MM.1S (cell line): ENCODE measurements around the gene RBM46.
"Not testable (repeated sequence)": the region's sequence is repeated elsewhere in the genome, so short reads cannot be mapped to it uniquely, and the experiment has no call there.

Experiments used
- DNase-seq: peaks from one replicate; pipeline ENCODE4 v3.0.0-alpha.2; 2015
- H2AFZ ChIP-seq: fragments of 300-600 bp; sonication (generic); 2 replicates; pipeline ENCODE4 v1.6.0; 2016; ENCODE audit warnings: antibody characterized with exemption, low read length
- H3F3A ChIP-seq: fragments of 300-600 bp; sonication (generic); 2 replicates; pipeline ENCODE4 v1.6.1; 2016; ENCODE audit warnings: mild to moderate bottlenecking, antibody characterized with exemption, low read length, moderate library complexity, mixed read lengths; ENCODE audit not compliant: insufficient read depth
- H3K27ac ChIP-seq: fragments of 300-600 bp; sonication (generic); 2 replicates; pipeline ENCODE4 v1.5.1; 2016; ENCODE audit warnings: mild to moderate bottlenecking, low read length
- H3K27me3 ChIP-seq: fragments of 300-600 bp; sonication (generic); replicated peaks from 2 replicates; pipeline ENCODE4 v1.6.0; 2016; ENCODE audit warnings: low read length; ENCODE audit not compliant: insufficient read depth
- H3K36me3 ChIP-seq: fragments of 300-600 bp; sonication (generic); replicated peaks from 2 replicates; pipeline ENCODE4 v1.6.1; 2016; ENCODE audit warnings: mild to moderate bottlenecking, low read length, mixed read lengths; ENCODE audit not compliant: insufficient read depth
- H3K4me1 ChIP-seq: fragments of 300-600 bp; sonication (generic); 2 replicates; pipeline ENCODE4 v1.6.1; 2016; ENCODE audit warnings: low read length, mixed read lengths
- H3K4me2 ChIP-seq: fragments of 300-600 bp; sonication (generic); 2 replicates; pipeline ENCODE4 v1.6.0; 2016; ENCODE audit warnings: low read depth, low read length
- H3K4me3 ChIP-seq: fragments of 300-600 bp; sonication (generic); 2 replicates; pipeline ENCODE4 v1.5.1; 2016; ENCODE audit warnings: low read length, mixed read lengths
- H3K79me2 ChIP-seq: fragments of 300-600 bp; sonication (generic); 2 replicates; pipeline ENCODE4 v1.6.1; 2016; ENCODE audit warnings: mixed run types, low read length, mixed read lengths
- H3K9ac ChIP-seq: fragments of 300-600 bp; sonication (generic); 2 replicates; pipeline ENCODE4 v1.6.1; 2016; ENCODE audit warnings: low read length, mixed read lengths
- H3K9me2 ChIP-seq: fragments of 300-600 bp; sonication (generic); replicated peaks from 2 replicates; pipeline ENCODE4 v1.6.1; 2016; ENCODE audit warnings: mild to moderate bottlenecking, low read length, mixed read lengths; ENCODE audit not compliant: insufficient read depth
- H3K9me3 ChIP-seq: fragments of 300-600 bp; sonication (generic); replicated peaks from 2 replicates; pipeline ENCODE4 v1.6.1; 2016; ENCODE audit warnings: mild to moderate bottlenecking, low read length, mixed read lengths; ENCODE audit not compliant: insufficient read depth
- H4K20me1 ChIP-seq: fragments of 300-600 bp; sonication (generic); 2 replicates; pipeline ENCODE4 v1.6.1; 2016; ENCODE audit warnings: mild to moderate bottlenecking, low read length, moderate library complexity, mixed read lengths; ENCODE audit not compliant: insufficient read depth
- EZH2 ChIP-seq: fragments of 300-600 bp; sonication (generic); optimal IDR thresholded peaks from 2 replicates; pipeline ENCODE3; 2017; ENCODE audit warnings: low read depth, mild to moderate bottlenecking, antibody characterized with exemption, low read length, mixed read lengths
- EZH2phosphoT487 ChIP-seq: fragments of 300-600 bp; sonication (generic); IDR thresholded peaks from 2 replicates; pipeline ENCODE4 v1.6.1; 2018; ENCODE audit warnings: antibody characterized with exemption, low read length
- TF ChIP-seq, protein P1 (sequence below): fragments of 300-600 bp; sonication (generic); IDR thresholded peaks from 2 replicates; pipeline ENCODE4 v1.5.1; 2016; ENCODE audit warnings: antibody characterized with exemption, low read length, mixed read lengths

The RBM46 gene

DNA sequence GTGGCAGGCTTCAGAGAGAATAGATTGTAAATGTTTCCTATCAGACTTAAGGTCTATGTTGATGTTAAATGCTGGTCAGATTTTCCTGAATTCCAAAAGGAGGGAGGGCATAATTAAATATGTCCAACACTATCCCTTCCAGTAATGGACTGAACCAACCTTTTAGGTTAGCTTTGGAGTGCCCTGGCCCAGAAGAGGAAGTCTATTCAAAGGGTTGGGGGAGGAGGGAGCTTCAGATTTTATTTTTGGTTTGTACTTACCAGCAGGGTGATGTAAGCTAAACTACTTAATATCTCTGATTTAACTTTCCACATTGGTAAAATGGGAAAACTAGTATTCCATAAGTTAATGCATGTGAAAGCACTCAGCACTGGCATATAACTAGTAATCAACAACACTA is 91.1 kb downstream of the RBM46 start:
- Histone ChIP-seq H4K20me1 (no peaks in the 10 kb centered on the region), H3K9ac (no peak overlapping the region), H3F3A (no peaks in the 10 kb centered on the region), H3K9me2 (no peaks in the 10 kb centered on the region), H2AFZ (no peak overlapping the region), H3K4me1 (no peaks in the 10 kb centered on the region), H3K79me2 (no peaks in the 10 kb centered on the region), H3K4me3 (no peak overlapping the region), H3K27ac (no peak overlapping the region), H3K4me2 (no peak overlapping the region), H3K36me3 (no peaks in the 10 kb centered on the region), H3K27me3 (no peaks in the 10 kb centered on the region), H3K9me3 (no peaks in the 10 kb centered on the region)
- TF ChIP-seq, protein P1, sequence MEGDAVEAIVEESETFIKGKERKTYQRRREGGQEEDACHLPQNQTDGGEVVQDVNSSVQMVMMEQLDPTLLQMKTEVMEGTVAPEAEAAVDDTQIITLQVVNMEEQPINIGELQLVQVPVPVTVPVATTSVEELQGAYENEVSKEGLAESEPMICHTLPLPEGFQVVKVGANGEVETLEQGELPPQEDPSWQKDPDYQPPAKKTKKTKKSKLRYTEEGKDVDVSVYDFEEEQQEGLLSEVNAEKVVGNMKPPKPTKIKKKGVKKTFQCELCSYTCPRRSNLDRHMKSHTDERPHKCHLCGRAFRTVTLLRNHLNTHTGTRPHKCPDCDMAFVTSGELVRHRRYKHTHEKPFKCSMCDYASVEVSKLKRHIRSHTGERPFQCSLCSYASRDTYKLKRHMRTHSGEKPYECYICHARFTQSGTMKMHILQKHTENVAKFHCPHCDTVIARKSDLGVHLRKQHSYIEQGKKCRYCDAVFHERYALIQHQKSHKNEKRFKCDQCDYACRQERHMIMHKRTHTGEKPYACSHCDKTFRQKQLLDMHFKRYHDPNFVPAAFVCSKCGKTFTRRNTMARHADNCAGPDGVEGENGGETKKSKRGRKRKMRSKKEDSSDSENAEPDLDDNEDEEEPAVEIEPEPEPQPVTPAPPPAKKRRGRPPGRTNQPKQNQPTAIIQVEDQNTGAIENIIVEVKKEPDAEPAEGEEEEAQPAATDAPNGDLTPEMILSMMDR: no peak
- no peak for TF ChIP-seq EZH2phosphoT487
- no peak for TF ChIP-seq EZH2
- no peak for DNase-seq

DNA sequence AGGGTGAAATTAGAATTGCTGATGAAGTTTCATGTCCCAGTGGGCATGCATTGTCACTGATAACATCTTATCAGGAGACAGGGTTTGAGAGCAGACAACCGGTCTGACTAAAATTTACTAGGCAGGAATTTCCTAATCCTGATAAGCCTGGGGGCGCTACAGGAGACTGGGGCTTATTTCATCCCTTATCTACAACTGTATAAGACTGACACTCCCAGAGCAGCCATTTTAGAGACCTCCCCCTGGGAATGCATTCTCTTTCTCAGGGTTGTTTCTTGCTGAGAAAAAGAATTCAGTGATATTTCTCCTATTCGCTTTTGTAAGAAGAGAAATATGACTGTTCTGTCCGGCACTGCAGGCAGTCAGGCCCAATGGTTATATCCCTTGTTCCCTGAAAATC is 93.0 kb downstream of the RBM46 start:
- not testable (repeated sequence) for H3K9me3 ChIP-seq, H3K9me2 ChIP-seq, H2AFZ ChIP-seq, H3K27ac ChIP-seq, DNase-seq, H3K4me1 ChIP-seq, H3K27me3 ChIP-seq, H4K20me1 ChIP-seq, H3K9ac ChIP-seq, H3K79me2 ChIP-seq, H3F3A ChIP-seq, H3K36me3 ChIP-seq, H3K4me3 ChIP-seq, H3K4me2 ChIP-seq

DNA sequence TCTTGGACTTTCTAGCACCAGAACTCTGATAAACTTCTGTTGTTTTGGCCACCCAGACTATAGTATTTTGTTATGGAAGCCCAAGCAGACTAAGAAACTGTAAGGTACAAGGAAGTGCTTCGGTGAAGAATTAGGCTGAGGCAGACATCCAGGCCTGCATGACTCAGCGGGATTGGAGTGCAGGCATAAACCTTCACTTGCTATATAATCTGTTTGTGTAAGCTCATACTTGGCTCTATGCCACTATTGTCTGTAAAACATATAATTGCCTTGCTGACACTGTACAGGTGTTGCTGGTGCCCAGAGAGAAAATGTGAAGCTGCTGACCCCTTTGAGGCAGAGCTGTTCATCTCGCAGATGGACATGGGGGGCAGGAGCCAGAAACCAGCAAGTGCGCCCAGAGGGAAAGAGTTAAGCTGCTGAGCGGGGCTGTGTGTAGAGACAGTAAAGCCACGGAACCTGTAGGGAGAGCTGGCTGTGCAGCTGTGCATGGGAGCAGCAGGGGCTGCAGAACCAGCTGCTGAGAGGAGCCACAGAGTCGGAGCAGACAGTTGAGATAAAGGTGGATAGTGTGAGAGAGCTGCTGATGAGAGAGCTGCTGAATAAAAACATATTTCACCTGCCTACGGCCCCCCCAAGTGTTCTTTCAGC is 96.2 kb downstream of the RBM46 start:
- TF ChIP-seq, protein P1: no peak
- no peak for TF ChIP-seq EZH2
- TF ChIP-seq EZH2phosphoT487: no peak
- H3K9ac ChIP-seq: no peak overlapping the region
- no peak for DNase-seq
- no peak overlapping the region for H3K27ac ChIP-seq
- no peaks in the 10 kb centered on the region for H3K9me2 ChIP-seq
- no peaks in the 10 kb centered on the region for H3K79me2 ChIP-seq
- H3K4me3 ChIP-seq: no peak overlapping the region
- H3K36me3 ChIP-seq: no peaks in the 10 kb centered on the region
- no peaks in the 10 kb centered on the region for H3K9me3 ChIP-seq
- no peaks in the 10 kb centered on the region for H3K27me3 ChIP-seq
- H4K20me1 ChIP-seq: no peaks in the 10 kb centered on the region
- H2AFZ ChIP-seq: no peak overlapping the region
- no peaks in the 10 kb centered on the region for H3K4me1 ChIP-seq
- H3F3A ChIP-seq: no peaks in the 10 kb centered on the region
- H3K4me2 ChIP-seq: no peak overlapping the region
